HUES64 (cell line): ENCODE data around the gene KRTAP5-4.
"Not testable (repeated sequence)": the region's sequence is repeated elsewhere in the genome, so short reads cannot be mapped to it uniquely, and the experiment has no call there.

Experiments used
- H3K27ac ChIP-seq: 2 replicates; pipeline ENCODE4 v1.7.0; 2013; ENCODE audit warnings: low read depth, low read length, inconsistent platforms
- H3K27me3 ChIP-seq: 2 replicates; pipeline ENCODE4 v1.6.1; 2013; ENCODE audit warnings: mild to moderate bottlenecking, low read length; ENCODE audit not compliant: insufficient read depth
- H3K36me3 ChIP-seq: 2 replicates; pipeline ENCODE4 v1.6.1; 2013; ENCODE audit warnings: mild to moderate bottlenecking, low read length; ENCODE audit not compliant: insufficient read depth
- H3K4me1 ChIP-seq: 2 replicates; pipeline ENCODE4 v1.6.1; 2013; ENCODE audit warnings: mild to moderate bottlenecking, low read length, moderate library complexity; ENCODE audit not compliant: insufficient read depth
- H3K4me3 ChIP-seq: 2 replicates; pipeline ENCODE4 v1.5.1; 2013; ENCODE audit warnings: mild to moderate bottlenecking, low read length, moderate library complexity
- H3K9ac ChIP-seq: 2 replicates; pipeline ENCODE4 v1.6.1; 2013; ENCODE audit warnings: mild to moderate bottlenecking, low read depth, low read length
- H3K9me3 ChIP-seq: 2 replicates; pipeline ENCODE4 v1.6.1; 2013; ENCODE audit warnings: low read depth, low read length; ENCODE audit not compliant: insufficient read depth
- WGBS: fragments of 150-250, 120-280 bp; methylation state at CpG from one replicate; pipeline ENCODE4 v1.1.7; 2013; ENCODE audit warnings: missing lambda C conversion rate; 5-methylcytosine and 5-hydroxymethylcytosine counted together

KRTAP5-4 gene

DNA sequence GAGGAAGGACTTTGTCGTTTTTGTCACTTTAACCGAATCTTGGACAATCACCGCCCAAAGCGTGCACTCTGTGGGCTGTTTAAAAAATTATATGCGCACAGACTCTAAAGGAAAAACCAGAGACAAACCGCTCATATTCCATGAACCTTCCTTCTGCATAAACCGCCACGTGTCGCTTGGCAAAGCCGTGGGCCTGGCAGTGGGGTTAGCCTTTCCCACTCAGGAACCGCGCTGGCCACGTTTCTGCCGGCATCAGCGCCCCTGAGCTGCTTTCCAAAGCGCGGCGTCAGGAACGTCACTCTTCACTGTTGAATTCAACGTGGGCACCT lies 30.5 kb upstream of the KRTAP5-4 start:
- Histone ChIP-seq H3K9ac (no peak overlapping the region), H3K27ac (no peak overlapping the region), H3K4me1 (no peaks in the 10 kb centered on the region), H3K4me3 (no peak overlapping the region), H3K36me3 (no peaks in the 10 kb centered on the region), H3K27me3 (peaks cover 11% of the 10 kb centered on the region), H3K9me3 (no peaks in the 10 kb centered on the region)
- WGBS = 60% methylated on average over 20 of the region's 20 CpGs

DNA sequence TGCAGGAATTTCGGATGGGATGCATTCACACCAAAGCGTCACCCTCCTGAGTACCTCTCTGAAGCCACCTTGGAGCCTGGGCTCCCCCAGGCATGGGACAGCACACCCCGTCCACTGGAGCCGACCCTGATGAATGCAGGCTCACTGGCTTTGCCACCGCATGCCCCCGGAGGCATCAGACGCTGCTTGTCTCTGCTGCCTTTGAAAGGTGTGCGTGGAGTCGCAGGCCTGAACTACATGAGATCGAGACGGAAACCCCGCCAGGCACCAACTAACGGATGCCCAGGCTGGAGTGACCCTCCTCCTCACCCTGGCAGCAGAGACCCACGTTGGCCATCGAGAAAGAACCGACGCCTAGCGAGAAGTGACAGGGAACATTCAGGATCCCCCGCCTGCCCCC lies 30.1 kb upstream of the KRTAP5-4 start:
- H3K9ac ChIP-seq = no peak overlapping the region
- H3K4me1 ChIP-seq = no peaks in the 10 kb centered on the region
- H3K27ac ChIP-seq = no peak overlapping the region
- H3K36me3 ChIP-seq = no peaks in the 10 kb centered on the region
- no peaks in the 10 kb centered on the region for H3K9me3 ChIP-seq
- WGBS = 85% methylated on average over 19 of the region's 19 CpGs
- no peak overlapping the region for H3K4me3 ChIP-seq
- H3K27me3 ChIP-seq = peaks cover 11% of the 10 kb centered on the region

DNA sequence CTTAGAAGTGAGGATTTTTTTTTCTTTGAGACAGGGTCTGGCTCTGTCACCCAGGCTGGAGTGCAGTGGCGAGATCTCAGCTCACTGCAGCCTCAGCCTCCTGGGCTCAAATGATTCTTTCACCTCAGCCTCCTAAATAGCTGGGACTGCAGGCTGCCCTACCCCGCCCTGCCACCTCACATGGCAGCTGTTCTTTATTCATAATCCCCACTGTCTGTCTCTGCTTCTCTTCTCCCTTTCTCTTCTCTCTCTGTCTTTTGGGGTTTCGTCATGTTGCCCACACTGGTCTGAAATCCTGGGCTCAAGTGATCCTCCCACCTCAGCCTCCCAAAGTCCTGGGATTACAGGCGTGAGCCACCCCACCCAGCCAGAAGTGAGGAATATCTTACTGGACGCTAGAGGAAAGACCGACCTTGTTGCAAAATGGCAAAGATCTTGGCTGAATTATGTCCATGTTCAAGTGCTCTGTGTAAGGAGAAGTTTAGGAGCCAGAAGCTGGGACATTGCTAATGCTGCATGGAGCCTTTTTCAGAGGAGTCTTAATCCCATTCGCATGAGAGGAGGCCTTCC lies 29.6 kb upstream of the KRTAP5-4 start:
- H3K9me3 ChIP-seq = no peaks in the 10 kb centered on the region
- no peak overlapping the region for H3K4me3 ChIP-seq
- H3K9ac ChIP-seq = no peak overlapping the region
- H3K36me3 ChIP-seq = no peaks in the 10 kb centered on the region
- H3K27ac ChIP-seq = no peak overlapping the region
- WGBS = 87% methylated on average over 7 of the region's 7 CpGs
- no peaks in the 10 kb centered on the region for H3K4me1 ChIP-seq
- peaks cover 11% of the 10 kb centered on the region for H3K27me3 ChIP-seq

DNA sequence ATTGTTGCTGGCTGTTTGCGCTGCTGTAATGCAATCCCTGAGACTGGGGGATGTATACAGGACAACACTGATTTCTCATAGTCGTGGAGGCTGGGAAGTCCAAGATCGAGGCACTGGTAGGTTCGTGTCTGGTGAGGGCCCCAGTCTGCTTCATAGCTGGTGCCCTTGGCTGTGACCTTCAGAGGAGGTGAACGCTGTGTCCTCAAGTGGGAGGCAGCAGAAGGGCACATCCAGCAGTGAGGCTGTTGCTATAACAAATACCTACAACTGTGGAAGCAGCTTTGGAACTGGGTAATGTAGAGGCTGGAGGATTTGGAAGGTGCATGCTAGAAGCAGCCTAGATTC lies 29.0 kb upstream of the KRTAP5-4 start:
- H3K9me3 ChIP-seq = no peaks in the 10 kb centered on the region
- H3K27me3 ChIP-seq = peaks cover 11% of the 10 kb centered on the region
- H3K4me1 ChIP-seq = no peaks in the 10 kb centered on the region
- H3K36me3 ChIP-seq = no peaks in the 10 kb centered on the region
- 73% methylated on average over 5 of the region's 5 CpGs for WGBS
- no peak overlapping the region for H3K4me3 ChIP-seq
- no peak overlapping the region for H3K9ac ChIP-seq
- H3K27ac ChIP-seq = no peak overlapping the region

DNA sequence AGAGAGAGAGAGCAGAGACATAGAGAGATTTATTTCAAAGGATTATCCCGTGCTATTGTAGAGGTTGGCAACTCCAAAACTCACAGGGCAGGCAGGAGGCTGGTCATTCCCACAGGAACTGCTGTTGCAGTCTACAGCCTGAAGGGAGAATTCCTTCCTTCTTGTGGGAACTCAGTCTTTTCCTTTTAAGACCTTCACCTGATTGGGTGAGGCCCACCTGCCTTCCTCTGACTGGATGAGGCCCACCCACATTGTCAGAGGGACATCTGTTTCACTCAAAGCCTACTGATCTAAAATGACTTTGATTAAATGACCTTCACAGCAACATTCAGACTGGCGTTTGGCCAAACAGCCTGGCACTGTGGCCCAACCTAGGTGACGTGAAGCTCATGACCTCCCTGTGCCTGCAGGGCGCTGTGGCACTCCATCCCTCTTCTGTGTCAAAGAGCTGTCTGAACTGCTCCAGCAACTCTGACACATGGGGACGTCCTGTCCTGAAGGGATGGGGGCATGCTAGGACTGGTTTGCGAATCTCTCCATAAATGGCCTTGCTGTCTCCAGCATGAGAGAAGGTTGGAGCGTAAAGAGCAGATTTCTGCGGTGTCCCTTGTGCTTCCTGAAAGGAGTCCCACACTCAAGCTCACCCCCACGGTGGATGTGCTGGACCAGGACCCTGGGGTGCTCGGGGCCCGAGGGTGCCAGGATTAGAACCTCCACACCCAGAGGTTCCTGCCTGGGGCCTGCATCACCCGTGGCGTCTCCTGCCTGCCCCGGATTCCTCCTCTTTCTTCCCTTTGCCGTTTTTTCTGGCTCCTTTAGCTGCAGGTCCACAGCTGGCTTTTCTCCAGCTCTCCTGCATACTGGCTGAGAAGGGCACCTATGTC lies 28.3 kb upstream of the KRTAP5-4 start:
- Histone ChIP-seq H3K27me3 (peaks cover 11% of the 10 kb centered on the region), H3K4me1 (no peaks in the 10 kb centered on the region), H3K36me3 (no peaks in the 10 kb centered on the region), H3K9ac (no peak overlapping the region), H3K27ac (no peak overlapping the region), H3K4me3 (no peak overlapping the region), H3K9me3 (no peaks in the 10 kb centered on the region)
- WGBS = 80% methylated on average over 15 of the region's 15 CpGs

DNA sequence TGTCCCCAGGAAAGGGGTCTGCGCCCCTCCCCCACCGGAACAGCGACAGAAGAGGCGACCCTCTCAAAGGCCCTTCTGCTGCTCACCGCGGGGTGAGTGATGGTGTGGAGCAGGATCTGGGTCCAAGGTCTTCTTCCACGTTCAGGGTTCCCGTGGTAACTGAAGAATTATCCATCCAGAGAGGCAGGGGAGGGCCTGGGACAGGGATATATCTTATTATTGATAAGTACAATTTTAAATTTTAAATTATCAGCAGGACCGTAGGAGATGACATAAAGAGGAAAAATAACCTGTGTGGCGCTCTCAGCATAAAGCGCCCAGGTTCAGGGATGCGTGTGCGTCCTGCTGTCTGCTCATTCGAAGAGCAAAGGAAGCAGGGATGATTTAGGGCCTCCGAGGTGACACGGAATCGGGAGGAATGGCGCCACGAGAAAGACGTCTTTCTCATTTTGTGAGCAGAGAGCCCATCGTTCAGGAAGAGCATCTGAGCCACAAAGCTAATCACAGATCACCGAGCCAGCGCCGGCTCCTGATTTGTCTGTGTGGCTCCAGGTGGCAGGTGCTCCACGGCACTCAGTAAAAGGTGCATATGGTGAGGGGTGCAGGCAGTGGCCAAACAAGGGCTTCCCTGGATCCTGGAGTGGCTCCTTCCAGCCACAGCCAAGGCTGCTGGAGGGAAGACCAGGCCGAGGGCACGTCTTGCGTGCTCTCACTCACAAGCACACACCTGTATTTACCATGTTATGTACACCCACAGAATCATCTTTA lies 26.9 kb upstream of the KRTAP5-4 start:
- WGBS = 92% methylated on average over 28 of the region's 28 CpGs
- H3K4me3 ChIP-seq = no peak overlapping the region
- H3K36me3 ChIP-seq = no peaks in the 10 kb centered on the region
- no peaks in the 10 kb centered on the region for H3K9me3 ChIP-seq
- H3K27ac ChIP-seq = no peak overlapping the region
- peaks cover 7% of the 10 kb centered on the region for H3K27me3 ChIP-seq
- H3K4me1 ChIP-seq = no peaks in the 10 kb centered on the region
- no peak overlapping the region for H3K9ac ChIP-seq

DNA sequence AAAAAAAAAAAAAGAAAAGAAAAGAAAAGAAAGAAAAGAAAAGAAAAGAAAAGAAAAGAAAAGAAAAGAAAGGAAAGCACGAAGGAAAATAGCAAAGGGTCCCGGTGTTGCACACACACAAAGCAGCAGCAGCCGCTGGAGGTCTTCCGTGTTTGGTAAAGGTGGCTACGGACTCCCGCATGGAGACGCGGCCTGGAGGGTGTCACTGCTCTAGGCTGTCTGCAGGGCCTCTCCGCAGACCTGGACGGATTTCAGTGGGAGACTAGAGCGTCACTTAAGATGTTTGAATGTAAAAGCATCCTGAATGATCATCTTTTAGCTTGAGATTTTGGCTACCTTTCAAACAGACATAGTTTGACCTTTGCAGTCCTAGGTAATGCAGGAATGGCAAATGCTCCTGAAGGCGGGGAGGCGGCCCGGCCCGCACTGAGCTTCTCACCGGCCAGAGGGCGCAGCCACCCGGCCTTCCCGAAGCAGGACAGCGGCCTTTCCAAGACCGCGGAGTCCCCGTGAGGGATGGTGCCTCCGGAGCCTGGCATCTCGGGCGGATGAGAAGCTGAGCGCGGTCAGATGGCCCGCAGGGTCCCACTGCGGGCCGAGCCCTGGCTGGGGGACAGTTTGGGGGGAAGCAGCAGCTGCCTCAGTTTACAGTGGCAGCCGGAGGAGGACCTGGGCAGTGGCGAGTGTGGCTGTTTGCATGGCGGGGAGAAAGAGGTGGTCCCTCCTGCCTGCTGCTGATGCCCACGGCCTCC lies 26.1 kb upstream of the KRTAP5-4 start:
- Histone ChIP-seq H3K27ac (no peak overlapping the region), H3K9me3 (no peaks in the 10 kb centered on the region), H3K27me3 (peaks cover 3% of the 10 kb centered on the region), H3K9ac (no peak overlapping the region), H3K4me1 (no peaks in the 10 kb centered on the region), H3K36me3 (no peaks in the 10 kb centered on the region), H3K4me3 (no peak overlapping the region)
- 93% methylated on average over 35 of the region's 35 CpGs for WGBS

DNA sequence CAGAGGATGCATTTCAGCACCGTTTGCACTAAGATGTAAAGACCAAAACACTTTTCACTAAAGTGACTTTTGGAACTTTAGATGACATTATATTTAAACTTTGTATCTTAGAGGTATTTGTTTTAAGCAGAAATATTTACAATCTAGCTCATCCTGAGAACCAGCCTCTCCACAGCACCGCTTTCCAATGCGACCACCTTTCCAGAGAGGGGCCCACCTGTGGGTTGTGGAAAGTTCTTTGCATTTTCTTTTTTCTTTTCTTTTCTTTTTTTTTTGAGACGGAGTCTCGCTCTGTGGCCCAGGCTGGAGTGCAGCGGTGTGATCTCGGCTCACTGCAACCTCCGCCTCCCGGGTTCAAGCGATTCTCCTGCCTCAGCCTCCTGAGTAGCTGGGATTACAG lies 24.6 kb upstream of the KRTAP5-4 start:
- not testable (repeated sequence) for H3K36me3 ChIP-seq, H3K9ac ChIP-seq, H3K4me3 ChIP-seq, H3K27ac ChIP-seq, H3K27me3 ChIP-seq, H3K4me1 ChIP-seq, H3K9me3 ChIP-seq
- WGBS = 80% methylated on average over 8 of the region's 10 CpGs

DNA sequence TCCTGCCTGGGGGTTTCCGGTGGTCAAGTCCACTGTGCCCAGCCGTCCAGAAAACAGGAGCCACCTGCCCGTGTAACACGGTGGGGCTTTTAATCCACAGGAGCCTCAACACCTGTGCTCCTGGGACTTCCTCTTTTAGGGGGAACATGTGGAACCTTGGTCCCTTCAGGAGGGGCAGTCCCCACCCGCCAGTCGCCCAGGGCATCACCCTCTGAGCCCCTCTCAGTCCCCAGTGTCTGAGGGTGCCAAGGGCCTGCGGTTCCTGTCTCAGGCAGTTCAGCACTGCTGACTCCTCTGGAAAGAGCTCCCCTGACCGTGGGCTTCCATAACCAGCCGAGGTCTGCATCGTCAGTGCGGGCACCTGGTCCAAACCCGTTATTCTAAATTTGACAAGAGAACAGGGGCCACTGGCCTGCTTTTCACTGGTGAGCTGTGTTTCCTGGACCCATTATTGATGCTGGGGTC lies 23.5 kb upstream of the KRTAP5-4 start:
- Histone ChIP-seq H3K27ac (no peak overlapping the region), H3K4me3 (no peak overlapping the region), H3K9ac (no peak overlapping the region), H3K36me3 (no peaks in the 10 kb centered on the region), H3K27me3 (peaks cover 3% of the 10 kb centered on the region; the same call in 1 of the 2 replicates), H3K9me3 (no peaks in the 10 kb centered on the region), H3K4me1 (no peaks in the 10 kb centered on the region)
- 92% methylated on average over 12 of the region's 12 CpGs for WGBS

DNA sequence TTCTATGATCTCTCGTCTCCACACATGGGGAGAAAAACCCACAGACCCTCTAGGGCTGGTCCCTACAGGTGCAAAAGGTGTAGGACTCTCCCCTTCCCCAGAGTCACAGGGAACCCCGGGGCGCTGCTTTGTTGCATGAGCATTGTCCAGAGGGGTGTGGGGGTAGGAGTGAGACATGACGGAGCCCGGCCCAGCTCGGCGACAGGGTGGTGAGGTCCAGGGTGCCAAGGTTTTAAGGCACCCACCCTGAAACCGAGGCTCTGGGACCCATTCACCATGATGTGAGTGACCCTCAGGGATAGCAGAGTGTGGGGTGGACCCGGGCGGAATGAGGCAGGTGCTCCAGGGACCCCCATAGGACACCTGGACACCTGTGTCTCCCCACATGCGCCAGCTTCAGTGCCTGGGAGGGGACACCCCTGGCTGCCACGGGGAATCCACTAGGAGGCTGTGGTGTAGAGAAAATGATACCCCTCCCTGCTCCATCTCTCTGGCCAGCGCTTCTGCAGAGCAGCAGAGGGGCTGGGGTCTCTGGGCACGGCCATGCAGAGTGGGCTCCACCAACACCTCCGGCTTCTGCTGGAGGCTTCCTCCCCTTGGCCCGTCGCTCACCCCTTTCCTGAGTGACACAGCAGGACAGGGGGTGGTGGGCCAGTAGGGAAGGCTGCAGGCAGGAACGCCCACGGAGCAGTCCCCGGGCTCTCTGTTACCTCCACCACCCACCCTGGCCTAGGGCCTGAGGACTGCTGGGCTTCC lies 22.8 kb upstream of the KRTAP5-4 start:
- 92% methylated on average over 19 of the region's 20 CpGs for whole genome bisulfite sequencing

More for the DNA sequence above, 22.8 kb upstream of the KRTAP5-4 start:
- no peak overlapping the region for H3K9ac ChIP-seq
- no peak overlapping the region for H3K27ac ChIP-seq
- H3K4me1 ChIP-seq = no peaks in the 10 kb centered on the region
- H3K9me3 ChIP-seq = no peaks in the 10 kb centered on the region
- H3K36me3 ChIP-seq = no peaks in the 10 kb centered on the region
- H3K4me3 ChIP-seq = no peak overlapping the region
- peaks cover 3% of the 10 kb centered on the region; the same call in 1 of the 2 replicates for H3K27me3 ChIP-seq
